GM18858 (cell line): ENCODE data around the gene PAFAH2.
"Not testable (repeated sequence)": the region's sequence is repeated elsewhere in the genome, so short reads cannot be mapped to it uniquely, and the experiment has no call there.

ENCODE experiments used
- ATAC-seq: cut with Tn5 transposase; IDR thresholded peaks from one replicate; pipeline ENCODE4 v1.9.1; 2021; ENCODE audit not compliant: unreplicated experiment

The PAFAH2 gene

GRCh38 chr1:25933479-25934365 lies 64.1 kb downstream of the PAFAH2 start:
- ATAC-seq = no peak

GRCh38 chr1:25932811-25933400 lies 65.0 kb downstream of the PAFAH2 start:
- not testable (repeated sequence) for ATAC-seq

- ATAC-seq = no peak
These were observed 65.5 kb downstream of the PAFAH2 start for GRCh38 chr1:25932321-25932720.

- no peak for ATAC-seq
These were observed 68.8 kb downstream of the PAFAH2 start for GRCh38 chr1:25929016-25929415.

GRCh38 chr1:25927521-25928265 lies 70.2 kb downstream of the PAFAH2 start:
- no peak for ATAC-seq

GRCh38 chr1:25926731-25927496 lies 70.9 kb downstream of the PAFAH2 start:
- ATAC-seq = no peak

- ATAC-seq = no peak
These were observed 73.4 kb downstream of the PAFAH2 start for GRCh38 chr1:25924454-25924853.

GRCh38 chr1:25922971-25923552 lies 74.8 kb downstream of the PAFAH2 start:
- ATAC-seq = no peak

- ATAC-seq = no peak
These were observed 75.5 kb downstream of the PAFAH2 start for GRCh38 chr1:25922056-25922970.

- ATAC-seq = no peak
These were observed 79.2 kb downstream of the PAFAH2 start for GRCh38 chr1:25918615-25919014.

GRCh38 chr1:25917996-25918395 lies 79.9 kb downstream of the PAFAH2 start:
- ATAC-seq = no peak

- ATAC-seq = no peak
These were observed 81.4 kb downstream of the PAFAH2 start for GRCh38 chr1:25916460-25916859.

GRCh38 chr1:25914074-25914995 lies 83.5 kb downstream of the PAFAH2 start:
- ATAC-seq = no peak

GRCh38 chr1:25913206-25913605 lies 84.7 kb downstream of the PAFAH2 start:
- ATAC-seq = no peak

- no peak for ATAC-seq
These were observed 85.6 kb downstream of the PAFAH2 start for GRCh38 chr1:25912076-25912831.

- no peak for ATAC-seq
These were observed 86.7 kb downstream of the PAFAH2 start for GRCh38 chr1:25911162-25911561.
